ENCODE data around the gene TANK. TPM values are rescaled to one million over a fixed set of nuclear protein-coding genes. Genes with fewer than 3 reads are reported as not detected.
A peak's percentile ranks its signal among the peaks of the same experiment; 100 is the strongest.

Gene TANK, protein sequence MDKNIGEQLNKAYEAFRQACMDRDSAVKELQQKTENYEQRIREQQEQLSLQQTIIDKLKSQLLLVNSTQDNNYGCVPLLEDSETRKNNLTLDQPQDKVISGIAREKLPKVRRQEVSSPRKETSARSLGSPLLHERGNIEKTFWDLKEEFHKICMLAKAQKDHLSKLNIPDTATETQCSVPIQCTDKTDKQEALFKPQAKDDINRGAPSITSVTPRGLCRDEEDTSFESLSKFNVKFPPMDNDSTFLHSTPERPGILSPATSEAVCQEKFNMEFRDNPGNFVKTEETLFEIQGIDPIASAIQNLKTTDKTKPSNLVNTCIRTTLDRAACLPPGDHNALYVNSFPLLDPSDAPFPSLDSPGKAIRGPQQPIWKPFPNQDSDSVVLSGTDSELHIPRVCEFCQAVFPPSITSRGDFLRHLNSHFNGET
- 10 to 100 TPM; 26.4 to 40.9 (median 28.8) TPM for total RNA-seq
- 24.1 TPM for polyA plus RNA-seq
- long read RNA-seq, donor 1, transcript TANK-202 (8 exons, 2,171 nt) = major isoform, 21 of 38 reads
- long read RNA-seq, donor 1, partial matches to known transcripts = 3 of 38 reads
- long read RNA-seq, donor 1, other reads (novel, unspliced or antisense) = 14 of 38 reads
- long read RNA-seq, donor 2, transcript TANK-202 (8 exons, 2,171 nt) = major isoform, 10 of 17 reads
- long read RNA-seq, donor 2, partial matches to known transcripts = 1 of 17 reads
- long read RNA-seq, donor 2, other reads (novel, unspliced or antisense) = 5 of 17 reads
- long read RNA-seq, donor 3, transcript TANK-202 (8 exons, 2,171 nt) = major isoform, 48 of 85 reads
- long read RNA-seq, donor 3, partial matches to known transcripts = 3 of 85 reads
- long read RNA-seq, donor 3, other reads (novel, unspliced or antisense) = 31 of 85 reads
- long read RNA-seq, donor 4, transcript TANK-202 (8 exons, 2,171 nt) = major isoform, 12 of 20 reads
- long read RNA-seq, donor 4, partial matches to known transcripts = 0 of 20 reads
- long read RNA-seq, donor 4, other reads (novel, unspliced or antisense) = 8 of 20 reads

DNA sequence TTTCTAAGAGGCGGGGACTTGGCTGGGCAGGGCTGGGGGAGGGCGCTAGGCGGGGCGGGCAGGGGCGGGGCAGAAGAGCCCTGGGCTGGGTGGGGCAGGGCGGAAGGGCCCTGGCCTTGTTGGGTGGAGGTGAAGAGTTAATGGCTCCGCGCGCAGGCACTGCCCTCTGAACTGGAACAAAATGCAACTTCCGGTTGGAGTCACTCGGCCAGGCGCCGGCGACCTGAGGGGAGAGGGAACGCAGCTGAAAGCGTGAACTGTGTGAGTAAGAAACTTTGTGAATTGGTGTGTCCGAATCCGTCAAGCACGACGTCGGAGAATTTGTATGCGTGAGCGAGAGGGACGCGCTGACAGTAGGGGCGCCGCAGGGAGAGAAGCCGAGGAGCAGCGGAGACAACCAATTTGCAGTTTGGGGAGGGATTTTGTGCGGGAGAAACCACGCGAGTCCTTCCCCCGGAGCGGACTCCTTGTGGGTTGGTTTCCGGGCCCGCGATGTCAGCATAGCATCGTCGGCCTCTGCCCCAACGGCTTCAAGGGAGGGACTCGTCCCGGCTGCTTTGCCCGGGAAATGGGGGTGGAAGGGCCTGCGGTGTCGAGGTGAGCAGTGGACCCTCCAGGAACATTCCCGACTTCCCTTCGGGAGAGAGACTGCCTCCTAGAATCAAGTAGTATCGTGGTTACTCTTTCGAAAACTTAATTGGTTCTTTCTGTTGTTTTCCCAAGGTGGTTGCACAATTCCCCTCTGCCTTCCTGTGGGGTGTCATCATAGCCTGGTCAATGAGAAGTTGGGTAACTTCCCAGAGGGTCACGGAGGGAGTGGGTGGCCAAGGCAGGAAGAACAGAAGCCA is at the start of gene TANK:
Gene TANK (plus strand): TSS at position 203 of the 848 bp plus-strand sequence. CDS start 19,235 bp downstream, outside the sequence.
- H3K9me3 ChIP-seq (ENCODE audit: control insufficient read depth, low read length) = no peaks in the 10 kb centered on the region
- intact Hi-C loops (cut with DNase I) = no loop called here
- peak; percentile 99 for ATAC-seq
- H3K4me3 ChIP-seq (ENCODE audit: low read length) = peak within 1 kb of the TSS; percentile 87
- peak within 1 kb of the TSS; percentile 96 for H3K27ac ChIP-seq (ENCODE audit: low read length)
- H3K27me3 ChIP-seq (ENCODE audit: control insufficient read depth, insufficient read depth) = no peaks in the 10 kb centered on the region
- DNase-seq = peak; percentile 93 to 96 (median 95)
- under 1% methylated on average over 50 of the region's 50 CpGs for WGBS
- H3K4me1 ChIP-seq (ENCODE audit: control insufficient read depth, insufficient read depth, low read length) = no peaks in the 10 kb centered on the region

DNA sequence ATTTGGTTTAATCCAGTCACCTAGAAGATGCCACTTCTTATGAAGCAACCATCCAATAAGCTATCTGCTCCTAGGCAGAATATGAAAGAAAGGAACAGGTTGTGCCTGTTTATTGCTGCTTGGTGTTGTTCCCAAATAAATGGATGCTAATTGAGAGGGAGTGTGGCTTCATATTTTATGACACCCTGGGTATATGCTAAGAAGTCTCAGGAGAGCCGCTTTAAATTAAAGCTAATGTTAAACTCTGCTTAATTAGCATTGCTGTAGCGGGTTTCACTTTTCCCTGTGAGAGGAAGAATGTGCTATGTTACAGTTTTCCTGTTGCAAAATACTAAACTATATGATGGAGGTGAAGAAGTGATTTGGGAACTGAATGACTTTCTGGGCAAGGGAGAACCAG is 48.7 kb upstream of the TANK start:
- no peaks in the 10 kb centered on the region for H3K4me1 ChIP-seq (ENCODE audit: control insufficient read depth, insufficient read depth, low read length)
- DNase-seq (no peak), ATAC-seq (no peak)
- no peak overlapping the region for H3K4me3 ChIP-seq (ENCODE audit: low read length)
- whole genome bisulfite sequencing = 82% methylated on average over 2 of the region's 2 CpGs
- intact Hi-C loops (cut with DNase I) = no loop called here
- no peaks in the 10 kb centered on the region for H3K27me3 ChIP-seq (ENCODE audit: control insufficient read depth, insufficient read depth)
- no peak overlapping the region for H3K27ac ChIP-seq (ENCODE audit: low read length)
- H3K9me3 ChIP-seq (ENCODE audit: control insufficient read depth, low read length) = no peaks in the 10 kb centered on the region

DNA sequence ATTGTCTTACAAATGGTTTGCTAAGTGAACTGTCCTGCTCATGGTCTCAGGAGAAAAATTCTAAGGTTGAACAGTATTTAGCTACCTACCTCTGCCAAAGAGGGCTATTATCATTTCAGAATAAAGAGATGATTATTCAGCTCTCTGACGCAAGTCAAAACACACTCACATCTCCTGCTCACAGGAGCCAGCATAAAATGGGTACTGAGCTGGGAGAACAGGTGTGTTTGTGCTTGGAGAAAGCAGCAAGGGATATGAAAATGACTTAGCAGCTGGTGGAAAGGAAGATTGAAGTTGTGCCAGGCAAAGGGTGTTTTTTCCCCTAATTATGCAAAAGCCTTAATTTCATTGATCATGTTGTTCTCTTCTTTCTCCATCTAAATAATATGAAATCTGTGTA is 47.3 kb upstream of the TANK start:
- ATAC-seq (no peak), DNase-seq (no peak)
- Histone ChIP-seq H3K27me3 (ENCODE audit: control insufficient read depth, insufficient read depth) (no peaks in the 10 kb centered on the region), H3K27ac (ENCODE audit: low read length) (no peak overlapping the region), H3K4me3 (ENCODE audit: low read length) (no peak overlapping the region), H3K9me3 (ENCODE audit: control insufficient read depth, low read length) (no peaks in the 10 kb centered on the region), H3K4me1 (ENCODE audit: control insufficient read depth, insufficient read depth, low read length) (no peaks in the 10 kb centered on the region)
- 87% methylated on average over 1 of the region's 1 CpG for whole genome bisulfite sequencing
- intact Hi-C loops (cut with DNase I) = no loop called here

DNA sequence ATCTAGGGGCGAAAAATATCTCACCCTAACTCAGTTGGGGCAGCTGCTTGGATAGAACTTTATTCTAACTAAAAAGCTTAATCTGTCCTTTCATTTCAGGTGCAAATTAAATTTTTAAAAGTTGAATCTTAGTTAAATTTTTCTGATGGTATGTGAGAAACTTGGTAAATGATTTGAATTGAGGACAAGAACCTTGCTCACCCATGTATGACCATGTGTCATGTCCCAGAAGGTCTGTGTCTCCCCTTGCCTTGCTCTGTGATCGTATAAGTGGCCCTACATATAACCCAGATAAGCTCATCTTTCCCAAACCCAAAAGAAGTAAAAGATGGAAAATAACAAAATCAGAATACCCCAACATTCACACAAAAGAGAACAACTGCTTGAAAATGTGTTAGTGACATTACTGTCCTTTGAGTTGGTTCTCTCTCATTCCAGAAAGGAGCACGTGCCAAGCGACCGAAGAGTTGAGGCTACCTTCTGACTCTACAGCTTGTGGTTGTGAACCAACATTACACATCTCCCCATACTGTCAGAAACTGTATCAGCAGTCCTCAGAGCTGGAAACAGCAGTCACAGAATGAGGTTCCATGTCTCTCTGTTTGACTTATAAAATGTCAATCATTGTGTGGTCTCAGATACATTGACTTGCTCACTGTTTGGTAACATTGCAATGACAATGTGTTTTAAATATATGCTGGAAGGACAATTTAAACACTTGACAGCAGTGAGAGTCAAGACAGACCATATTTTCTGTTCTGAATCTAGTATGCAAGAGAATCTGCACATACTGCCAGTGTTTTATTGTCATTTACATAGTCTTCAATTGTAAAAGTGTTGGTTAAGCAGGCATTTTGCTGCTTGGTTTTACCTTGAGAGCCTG is 46.3 kb upstream of the TANK start:
- Histone ChIP-seq H3K27ac (ENCODE audit: low read length) (no peak overlapping the region), H3K9me3 (ENCODE audit: control insufficient read depth, low read length) (no peaks in the 10 kb centered on the region), H3K4me1 (ENCODE audit: control insufficient read depth, insufficient read depth, low read length) (no peaks in the 10 kb centered on the region), H3K27me3 (ENCODE audit: control insufficient read depth, insufficient read depth) (no peaks in the 10 kb centered on the region), H3K4me3 (ENCODE audit: low read length) (no peak overlapping the region)
- ATAC-seq (no peak), DNase-seq (no peak)
- WGBS = 94% methylated on average over 5 of the region's 5 CpGs
- intact Hi-C loops (cut with DNase I) = no loop called here

DNA sequence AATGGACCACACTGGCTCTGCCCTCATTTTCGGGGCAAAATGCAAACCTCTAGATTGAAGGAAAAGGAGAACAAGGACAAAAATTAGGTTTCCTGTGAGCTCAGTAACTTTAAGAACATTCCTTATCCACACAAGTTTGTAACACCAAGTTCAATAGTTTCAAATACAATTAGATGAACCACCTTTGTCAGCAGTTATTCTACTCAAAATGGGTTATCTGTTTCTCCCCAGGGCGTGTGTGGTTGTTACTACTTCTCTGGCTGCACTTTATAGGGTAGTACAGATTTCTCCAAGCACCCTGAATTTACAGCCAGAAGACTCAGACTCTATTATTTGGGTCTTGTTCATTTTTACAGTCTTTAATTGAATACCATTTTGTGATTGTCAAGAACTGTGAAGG is 45.0 kb upstream of the TANK start:
- ATAC-seq = no peak
- no peaks in the 10 kb centered on the region for H3K9me3 ChIP-seq (ENCODE audit: control insufficient read depth, low read length)
- no peak overlapping the region for H3K27ac ChIP-seq (ENCODE audit: low read length)
- 89% methylated on average over 2 of the region's 2 CpGs for WGBS
- DNase-seq = no peak
- H3K27me3 ChIP-seq (ENCODE audit: control insufficient read depth, insufficient read depth) = no peaks in the 10 kb centered on the region
- no peaks in the 10 kb centered on the region for H3K4me1 ChIP-seq (ENCODE audit: control insufficient read depth, insufficient read depth, low read length)
- H3K4me3 ChIP-seq (ENCODE audit: low read length) = no peak overlapping the region
- intact Hi-C loops (cut with DNase I) = no loop called here

DNA sequence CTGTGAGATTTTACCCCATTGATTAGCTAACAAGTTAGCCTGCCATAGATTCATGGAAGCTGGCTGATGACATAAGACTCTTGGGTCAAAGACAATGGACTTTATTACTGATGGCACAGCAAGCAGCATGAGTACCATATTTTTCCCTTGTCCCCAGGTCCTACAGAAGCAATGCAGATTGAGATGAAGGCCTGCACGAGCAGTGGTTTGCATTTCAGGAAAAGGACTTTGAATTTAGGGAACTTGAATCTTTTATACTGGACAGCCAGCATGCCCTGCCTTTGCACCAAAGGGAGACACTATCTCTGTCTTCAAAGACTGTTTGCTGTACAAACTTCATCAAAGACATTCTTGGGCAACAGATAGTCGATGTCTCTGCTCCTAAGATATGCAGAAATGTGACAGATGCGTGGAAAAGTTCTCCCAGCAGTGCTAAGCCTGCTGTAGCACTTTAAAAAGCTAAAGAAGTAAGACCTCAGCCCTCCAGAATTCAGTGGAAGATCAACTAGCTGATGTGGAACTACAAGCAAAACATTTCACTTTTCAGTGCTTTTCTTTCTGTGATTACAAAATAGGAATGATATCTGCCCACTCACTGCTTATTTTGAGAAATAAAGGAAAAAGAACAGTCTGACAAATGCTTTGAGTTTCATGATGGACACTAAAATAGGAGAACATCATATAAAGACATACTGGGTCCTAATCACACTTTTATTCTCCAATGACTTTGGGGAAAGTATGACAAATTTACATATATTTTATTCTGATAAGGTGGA is 44.4 kb upstream of the TANK start:
- Histone ChIP-seq H3K4me1 (ENCODE audit: control insufficient read depth, insufficient read depth, low read length) (no peaks in the 10 kb centered on the region), H3K9me3 (ENCODE audit: control insufficient read depth, low read length) (no peaks in the 10 kb centered on the region), H3K27ac (ENCODE audit: low read length) (no peak overlapping the region), H3K4me3 (ENCODE audit: low read length) (no peak overlapping the region), H3K27me3 (ENCODE audit: control insufficient read depth, insufficient read depth) (no peaks in the 10 kb centered on the region)
- intact Hi-C loops (cut with DNase I) = no loop called here
- WGBS = 52% methylated on average over 3 of the region's 3 CpGs
- ATAC-seq = no peak
- no peak for DNase-seq

DNA sequence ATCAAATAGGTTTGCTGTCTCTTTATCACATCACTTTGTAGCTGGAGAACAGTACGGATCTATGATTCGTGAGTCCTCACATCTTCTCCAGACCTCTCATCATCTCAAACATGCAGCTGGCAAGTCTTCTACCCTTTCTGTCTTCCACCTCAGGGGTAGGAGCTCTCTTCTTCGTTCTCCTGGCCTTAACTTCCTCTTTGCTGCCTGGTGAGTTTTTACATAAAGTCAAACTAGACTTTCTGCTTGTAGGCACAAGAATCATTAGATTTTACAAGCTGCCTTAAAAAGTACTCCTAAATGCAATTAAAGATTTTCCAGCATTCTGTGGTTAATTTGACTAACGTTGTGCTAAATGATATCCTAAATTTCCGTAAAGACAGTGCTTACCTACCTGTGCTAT is 43.7 kb upstream of the TANK start:
- H3K4me1 ChIP-seq (ENCODE audit: control insufficient read depth, insufficient read depth, low read length) = no peaks in the 10 kb centered on the region
- intact Hi-C loops (cut with DNase I) = no loop called here
- WGBS = 83% methylated on average over 5 of the region's 5 CpGs
- no peaks in the 10 kb centered on the region for H3K9me3 ChIP-seq (ENCODE audit: control insufficient read depth, low read length)
- no peak overlapping the region for H3K27ac ChIP-seq (ENCODE audit: low read length)
- H3K4me3 ChIP-seq (ENCODE audit: low read length) = no peak overlapping the region
- no peak for ATAC-seq
- H3K27me3 ChIP-seq (ENCODE audit: control insufficient read depth, insufficient read depth) = no peaks in the 10 kb centered on the region
- no peak for DNase-seq

DNA sequence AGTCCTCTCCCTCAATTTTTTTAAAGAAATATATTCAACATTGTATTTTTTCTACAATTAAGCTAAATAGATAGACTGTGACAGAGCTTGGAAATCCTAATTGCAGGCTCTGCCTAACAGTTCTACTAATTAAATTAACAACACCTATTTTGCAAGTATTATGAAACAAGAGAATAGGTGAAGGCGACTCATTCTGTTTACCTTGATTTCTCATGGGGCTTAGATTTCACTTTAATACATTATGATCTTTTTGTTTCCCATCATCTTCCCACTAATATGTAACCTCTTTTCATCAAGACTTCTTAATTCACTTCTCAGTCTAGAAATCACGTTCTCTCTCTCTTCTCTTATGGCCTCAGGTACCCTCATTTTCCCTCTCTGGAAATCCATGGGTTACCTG is 42.7 kb upstream of the TANK start:
- Histone ChIP-seq H3K27ac (ENCODE audit: low read length) (no peak overlapping the region), H3K9me3 (ENCODE audit: control insufficient read depth, low read length) (no peaks in the 10 kb centered on the region), H3K4me1 (ENCODE audit: control insufficient read depth, insufficient read depth, low read length) (no peaks in the 10 kb centered on the region), H3K27me3 (ENCODE audit: control insufficient read depth, insufficient read depth) (no peaks in the 10 kb centered on the region), H3K4me3 (ENCODE audit: low read length) (no peak overlapping the region)
- ATAC-seq (no peak), DNase-seq (no peak)
- 91% methylated on average over 2 of the region's 2 CpGs for WGBS
- intact Hi-C loops (cut with DNase I) = no loop called here

DNA sequence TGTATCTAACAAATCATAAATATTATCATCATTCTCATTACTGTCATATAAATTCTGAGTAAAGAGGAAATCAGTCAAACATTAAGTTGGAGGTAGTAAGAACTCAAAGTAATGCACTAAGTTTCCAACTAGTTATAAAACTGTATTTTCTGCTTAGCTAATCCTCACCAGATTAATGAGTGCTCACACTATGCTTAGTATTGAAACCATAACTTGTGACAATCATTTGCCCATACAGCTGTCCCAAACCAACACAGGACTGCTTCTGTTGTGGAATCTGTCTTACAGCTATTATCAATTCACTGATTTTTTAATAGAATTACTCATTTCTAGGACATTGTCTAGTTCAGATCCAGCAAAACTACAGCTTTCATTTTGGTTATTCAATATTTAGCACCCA is 41.5 kb upstream of the TANK start:
- intact Hi-C loops (cut with DNase I) = no loop called here
- no peaks in the 10 kb centered on the region for H3K4me1 ChIP-seq (ENCODE audit: control insufficient read depth, insufficient read depth, low read length)
- ATAC-seq (no peak), DNase-seq (no peak)
- H3K4me3 ChIP-seq (ENCODE audit: low read length) = no peak overlapping the region
- no peak overlapping the region for H3K27ac ChIP-seq (ENCODE audit: low read length)
- H3K27me3 ChIP-seq (ENCODE audit: control insufficient read depth, insufficient read depth) = no peaks in the 10 kb centered on the region
- no peaks in the 10 kb centered on the region for H3K9me3 ChIP-seq (ENCODE audit: control insufficient read depth, low read length)
